HG02938 (cell line): ENCODE results near the gene ELF1.

Experiments used
- ATAC-seq: cut with Tn5 transposase; IDR thresholded peaks from one replicate; pipeline ENCODE4 v1.9.1; 2021; ENCODE audit warnings: mild to moderate bottlenecking, moderate library complexity; ENCODE audit not compliant: unreplicated experiment

ELF1 gene

GRCh38 chr13:41019011-41019487 is at the start of gene ELF1:
Gene ELF1 (minus strand): TSS chr13:41019316. CDS start chr13:40982054, 37,262 bp downstream.
- ATAC-seq: peak; percentile 93

DNA sequence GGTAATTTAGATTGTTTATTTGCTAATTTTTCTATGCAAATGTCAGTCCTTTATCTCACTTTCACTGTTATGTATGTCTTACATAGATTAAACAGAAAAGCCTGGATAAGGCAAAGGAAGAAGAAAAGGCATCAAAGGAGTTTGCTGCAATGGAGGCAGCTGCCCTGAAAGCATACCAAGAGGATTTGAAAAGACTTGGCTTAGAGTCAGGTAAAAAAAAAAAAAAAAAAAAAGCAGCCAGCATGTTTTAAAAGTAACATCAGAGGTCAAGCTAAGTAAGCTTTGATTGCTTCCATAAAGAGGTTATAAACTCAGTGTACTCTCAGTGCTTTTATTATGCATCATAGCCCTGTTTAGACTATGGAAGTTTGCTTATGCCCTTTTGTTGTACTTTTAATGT is 46.0 kb upstream of the ELF1 start:
- no peak for ATAC-seq

DNA sequence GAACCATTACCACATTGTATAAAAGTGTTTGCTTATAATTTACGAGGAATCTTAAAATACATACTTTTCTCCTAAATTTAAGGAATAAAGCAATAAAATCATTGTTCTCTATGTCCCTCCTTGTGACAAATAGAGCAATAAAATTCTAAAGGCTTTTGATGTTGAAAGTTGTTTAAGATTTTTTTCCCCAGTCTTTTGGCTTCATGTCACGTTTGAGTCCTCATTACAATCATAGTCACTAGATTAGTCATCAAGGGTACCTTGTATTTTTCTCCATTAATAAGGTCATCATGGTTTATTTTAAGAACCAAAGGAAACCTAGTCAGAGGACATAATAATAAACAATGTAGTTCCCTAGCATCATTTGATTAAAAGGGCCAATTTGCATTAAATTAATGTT is 45.4 kb upstream of the ELF1 start:
- ATAC-seq: no peak

DNA sequence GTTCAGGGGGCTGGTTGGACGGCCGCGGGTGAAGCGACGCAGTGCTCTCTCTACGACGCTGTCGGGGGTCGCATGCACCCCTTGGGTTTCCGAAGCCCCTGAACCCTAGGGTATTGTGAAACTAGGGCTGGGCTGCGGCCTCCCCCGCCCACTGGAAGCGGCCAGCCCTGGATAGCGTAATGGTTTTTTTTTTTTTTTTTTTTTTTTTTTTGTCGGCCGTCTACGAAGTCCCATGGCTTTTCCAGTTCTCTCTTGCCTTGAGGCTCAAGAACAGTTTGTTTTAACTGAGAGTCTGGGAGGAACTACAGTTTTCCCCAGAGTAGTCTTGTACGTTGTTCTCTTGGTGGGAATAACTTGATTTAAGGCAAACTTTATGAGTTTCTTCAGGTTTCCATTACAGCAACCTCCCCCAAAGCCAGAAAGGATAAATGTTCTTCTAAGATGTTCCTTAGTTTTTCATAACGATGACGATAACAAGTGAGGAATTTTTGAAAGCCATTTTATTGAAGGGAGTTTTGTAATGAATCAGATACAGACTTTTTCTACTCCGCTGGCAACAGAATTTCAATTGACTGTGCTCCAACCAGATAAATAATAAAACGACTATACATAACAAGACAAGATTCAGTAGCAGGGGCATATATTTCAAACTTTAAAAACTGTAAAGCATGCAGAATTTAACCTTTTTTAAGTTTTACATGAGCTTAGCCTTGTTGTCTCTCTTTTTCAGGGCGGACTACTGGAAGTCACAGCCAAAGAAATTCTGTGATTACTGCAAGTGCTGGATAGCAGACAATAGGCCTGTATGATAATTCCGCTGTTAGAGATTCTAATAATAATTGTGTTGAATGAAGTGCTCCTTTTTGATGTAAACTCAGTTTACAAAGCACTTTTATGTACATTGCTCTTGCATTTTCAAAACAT is 43.1 kb upstream of the ELF1 start:
- ATAC-seq: peak; percentile 27

DNA sequence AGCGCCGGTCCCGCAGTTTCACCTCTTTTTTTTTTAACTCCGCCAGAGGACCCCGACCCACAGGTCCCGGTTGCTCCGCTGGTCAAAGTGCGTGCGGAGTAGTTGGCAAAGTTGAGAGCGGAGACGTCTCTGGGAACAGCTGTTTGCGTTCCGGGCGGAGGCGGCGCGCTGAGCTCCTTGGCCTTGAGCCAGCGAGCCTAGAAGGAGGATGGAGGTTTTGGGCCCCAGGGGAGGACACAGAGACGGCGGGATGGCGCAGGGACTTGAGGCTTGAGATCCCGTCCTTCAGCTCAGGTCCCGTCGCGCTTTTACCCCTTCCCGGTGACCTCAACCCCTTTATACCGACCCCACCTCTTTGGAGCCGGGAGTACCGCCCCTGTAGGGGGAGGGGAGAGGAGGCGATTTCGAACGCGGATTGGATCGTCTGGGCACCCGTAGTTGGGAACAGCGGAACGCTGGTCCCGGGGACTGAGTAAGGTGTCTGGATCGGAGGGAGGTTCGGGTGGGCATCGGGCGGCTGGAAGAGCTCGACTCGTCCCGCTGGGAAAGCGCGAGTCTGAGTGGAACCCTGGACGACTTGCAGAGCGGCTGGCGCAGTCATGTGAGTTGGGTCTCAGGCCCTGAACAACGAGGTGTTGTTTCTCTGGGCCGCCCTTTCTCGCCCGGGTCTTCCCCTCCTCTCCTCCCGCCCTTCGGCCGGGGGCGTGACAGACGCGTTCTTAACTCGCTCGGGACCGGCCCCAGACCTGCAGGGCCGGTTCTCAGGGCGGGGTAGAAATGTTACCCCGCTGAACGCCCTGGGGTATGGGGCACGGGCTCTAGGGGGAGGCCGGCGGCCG is 42.2 kb upstream of the ELF1 start, which contains the start of gene WBP4:
TSS of gene WBP4 (plus strand) at position 435 of the 839 bp plus-strand sequence. CDS start at position 600, 165 bp downstream.
- peak; percentile 67 for ATAC-seq

DNA sequence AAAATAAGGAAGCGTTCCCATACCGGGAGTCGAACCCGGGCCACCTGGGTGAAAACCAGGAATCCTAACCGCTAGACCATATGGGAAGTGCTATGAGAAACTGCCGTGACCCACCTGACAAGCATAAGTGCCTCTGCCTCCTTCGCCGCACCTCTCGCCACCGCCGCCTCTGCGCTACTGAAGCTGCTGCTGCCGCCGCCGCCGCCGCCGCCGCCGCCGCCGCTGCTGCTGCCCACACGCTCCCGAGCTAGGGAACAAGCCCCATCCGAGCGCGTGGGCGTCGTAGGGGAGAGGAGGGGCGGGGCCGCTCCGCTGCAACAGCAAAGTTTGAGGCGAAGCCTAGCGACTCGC is 41.6 kb upstream of the ELF1 start:
- ATAC-seq: peak; percentile 32

- peak; percentile 40 for ATAC-seq
These were observed 41.1 kb upstream of the ELF1 start for GRCh38 chr13:41060082-41060723.

GRCh38 chr13:41059456-41060081 is 40.5 kb upstream of the ELF1 start:
- ATAC-seq: no peak

DNA sequence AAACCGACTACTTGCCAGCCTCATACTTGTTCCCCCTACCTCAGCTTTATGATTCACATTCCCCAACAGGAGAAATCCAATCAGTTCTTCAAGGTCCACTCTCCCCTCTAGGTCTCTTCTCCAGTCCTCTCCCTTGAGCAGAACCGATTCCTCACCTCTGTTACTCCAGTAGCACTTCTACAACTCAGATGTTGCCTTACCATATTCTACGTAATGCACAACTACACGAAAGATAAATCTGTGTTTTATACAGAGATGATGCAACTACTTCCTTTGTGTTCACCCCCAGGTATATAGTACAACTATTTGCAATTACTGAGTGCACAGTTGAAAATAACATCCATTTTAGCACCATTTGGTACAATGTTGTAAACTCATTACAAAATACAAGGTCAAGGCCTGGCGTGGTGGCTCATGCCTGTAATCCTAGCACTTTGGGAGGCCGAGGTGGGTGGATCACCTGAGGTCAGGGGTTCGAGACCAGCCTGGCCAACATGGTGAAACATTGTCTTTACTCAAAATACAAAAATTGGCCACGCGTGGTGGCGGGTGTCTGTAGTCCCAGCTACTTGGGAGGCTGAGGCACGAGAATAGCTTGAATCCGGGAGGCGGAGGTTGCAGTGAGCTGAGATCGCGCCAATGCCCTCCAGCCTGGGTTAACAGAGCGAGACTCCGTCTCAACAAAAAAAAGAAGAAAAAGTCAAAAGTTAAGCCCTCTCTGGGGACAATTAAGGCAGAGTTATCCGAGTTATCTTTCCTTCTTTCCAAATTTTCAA is 39.4 kb upstream of the ELF1 start:
- no peak for ATAC-seq

DNA sequence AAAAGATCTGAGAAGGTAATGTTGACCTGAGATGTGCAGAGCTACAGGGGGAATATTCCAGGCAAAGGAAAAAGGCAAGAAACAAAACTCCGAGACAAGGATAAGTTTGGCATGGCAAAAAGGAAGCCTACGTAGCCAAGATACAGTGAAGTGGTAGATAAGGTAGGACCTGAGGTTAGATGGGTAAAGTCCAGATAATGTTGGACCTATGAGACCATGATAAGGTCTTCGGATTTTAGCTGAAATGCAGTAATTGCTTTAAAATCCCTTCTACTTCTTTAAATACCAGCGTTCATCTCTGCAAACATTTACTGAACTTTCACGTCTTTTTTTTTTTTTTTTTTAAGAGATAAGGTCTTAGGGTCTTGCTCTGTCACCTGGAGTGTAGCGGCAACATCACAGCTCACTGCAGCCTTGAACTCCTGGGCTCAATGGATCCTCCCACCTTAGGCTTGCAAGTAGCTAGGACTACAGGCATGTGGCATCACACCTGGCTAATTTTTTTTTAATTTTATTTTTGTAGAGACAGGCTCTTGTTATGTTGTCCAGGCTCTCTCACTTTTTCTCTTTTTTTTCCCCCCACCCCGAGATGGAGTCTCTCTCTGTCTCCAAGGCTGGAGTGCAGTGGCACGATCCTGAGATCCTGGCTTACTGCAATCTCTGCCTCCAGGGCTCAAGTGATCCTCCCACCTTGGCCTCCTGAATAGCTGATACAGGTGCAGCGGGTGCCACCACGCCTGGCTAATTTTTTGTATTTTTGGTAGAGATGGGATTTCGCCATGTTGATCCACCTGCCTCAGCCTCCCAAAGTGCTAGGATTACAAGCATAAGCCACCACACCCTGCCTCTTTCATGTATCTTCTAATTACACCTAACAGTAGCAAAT is 38.0 kb upstream of the ELF1 start:
- no peak for ATAC-seq

GRCh38 chr13:41056194-41056593 is 37.1 kb upstream of the ELF1 start:
- ATAC-seq: no peak

DNA sequence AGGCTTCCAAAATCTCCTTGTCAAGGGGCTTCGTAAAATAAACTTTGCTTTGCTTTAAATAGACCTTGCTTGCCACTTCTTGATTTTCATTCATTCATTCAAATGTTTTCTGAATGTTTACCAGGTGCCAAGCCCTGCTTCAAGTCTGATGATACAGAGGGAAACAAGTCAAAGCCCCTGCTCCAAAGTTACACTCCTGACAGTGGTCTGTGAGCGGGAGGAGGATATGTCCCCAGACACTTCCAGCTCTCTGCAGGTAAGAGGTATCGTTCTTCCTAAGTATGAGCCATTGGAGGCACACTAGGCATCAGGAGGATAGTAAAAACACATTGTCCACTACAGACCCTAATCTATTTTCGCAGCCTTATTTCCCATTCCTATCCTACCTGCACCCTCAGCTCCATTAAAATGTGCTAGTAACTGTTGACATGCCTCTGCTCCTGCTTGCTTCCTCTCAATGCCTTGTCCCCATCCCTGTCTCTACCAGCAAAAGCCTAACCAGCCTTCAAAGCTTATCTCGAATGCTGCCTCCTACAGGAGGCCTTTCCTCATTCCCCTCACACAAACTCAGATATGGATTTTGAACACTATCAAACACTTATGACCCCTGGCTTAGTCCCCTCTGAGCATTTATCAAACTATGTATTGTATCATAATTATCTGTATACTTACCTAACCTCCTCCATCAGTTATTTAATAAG is 36.0 kb upstream of the ELF1 start:
- ATAC-seq: no peak

- ATAC-seq: no peak
These were observed 35.2 kb upstream of the ELF1 start for GRCh38 chr13:41054212-41054877.

- ATAC-seq: peak; percentile 80
These were observed 34.3 kb upstream of the ELF1 start for GRCh38 chr13:41053384-41053826.

DNA sequence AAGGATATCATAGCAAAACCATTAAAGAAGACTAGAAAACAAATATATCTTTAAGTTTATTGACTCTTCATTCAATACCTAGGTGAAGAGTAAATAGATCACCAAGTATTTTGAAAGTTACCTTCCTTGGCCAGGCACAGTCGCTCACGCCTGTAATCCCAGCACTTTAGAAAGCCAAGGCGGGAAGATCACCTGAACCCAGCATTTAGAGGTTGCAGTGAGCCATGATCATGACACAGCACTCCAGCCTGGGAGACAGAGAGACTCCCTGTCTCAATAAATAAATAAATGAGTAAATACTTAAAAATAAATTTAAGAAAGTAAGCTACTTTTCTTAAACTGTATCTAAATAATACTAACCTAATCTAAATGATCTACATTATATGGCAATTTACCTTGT is 33.3 kb upstream of the ELF1 start:
- ATAC-seq: no peak

- ATAC-seq: no peak
These were observed 30.6 kb upstream of the ELF1 start for GRCh38 chr13:41049480-41050440.

DNA sequence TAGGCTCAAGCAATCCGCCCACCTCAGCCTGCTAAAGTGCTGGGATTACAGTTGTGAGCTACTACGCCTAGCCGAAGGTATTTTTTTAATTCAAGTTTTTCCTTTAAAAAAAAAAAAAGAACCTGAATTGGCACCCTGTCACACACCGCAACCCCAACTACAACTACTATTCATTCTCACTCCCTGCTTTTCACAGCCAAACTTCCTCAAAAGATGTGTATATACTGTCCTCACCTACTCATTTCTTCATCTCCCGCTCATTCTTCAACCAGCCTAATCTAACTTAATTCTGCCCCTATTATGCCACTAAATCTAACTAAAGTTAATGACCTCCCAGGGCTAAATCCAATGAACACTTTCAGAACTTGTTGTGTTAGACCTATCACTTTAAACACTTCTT is 29.5 kb upstream of the ELF1 start:
- no peak for ATAC-seq
